Left lung (tissue), 8 donors: Measurements from ENCODE around the gene DEAF1. TPM values are rescaled to one million over a fixed set of nuclear protein-coding genes. Genes with fewer than 3 reads are reported as not detected.

Experiments
- polyA plus RNA-seq, 6 donors: library from polyadenylated mRNA; unstranded; fragments of 120-200 nt; gene quantifications; one replicate each; pipeline ENCODE4 v1.2.1, GENCODE V29; 2013; ENCODE audit not compliant: insufficient read length in 6 of 6
- total RNA-seq, 2 donors: library from RNA; stranded (reverse); fragmentation: NEBNext Ultra II Directional; extraction: Animal tissue kit (Norgen Biotek cat#: 25700); gene quantifications; one replicate each; pipeline ENCODE4 v1.2.1, GENCODE V29; 2021
- donor health status: DM: no; HTN: yes; CAD: no.
- donor health status: DM: no; HTN: no; CAD: no.

DEAF1 gene
- total and polyA plus RNA-seq, 8 donors, result 28.3 to 52.9 (median 38.4) TPM

Other genes starting within 250 kb of the DEAF1 start
- 10 to 100 TPM; 25.6 to 27.9 TPM for gene PTDSS2, start 244.9 kb downstream of the DEAF1 start, total RNA-seq
- 10 to 100 TPM; 21.5 to 30.3 (median 24.8) TPM for gene PTDSS2, start 244.9 kb downstream of the DEAF1 start, polyA plus RNA-seq
- 100 to 1,000 TPM; 185 to 243 TPM for gene RNH1, start 188.0 kb downstream of the DEAF1 start, total RNA-seq
- 100 to 1,000 TPM in 1 of 6 donors, 10 to 100 TPM in 5; 69.3 to 112 (median 88.3) TPM for gene RNH1, start 188.0 kb downstream of the DEAF1 start, polyA plus RNA-seq
- 10 to 100 TPM; 43.2 to 52.4 TPM for gene HRAS, start 159.6 kb downstream of the DEAF1 start, total RNA-seq
- 10 to 100 TPM; 32.4 to 40.6 (median 37.1) TPM for gene HRAS, start 159.6 kb downstream of the DEAF1 start, polyA plus RNA-seq
- gene LRRC56, start 157.7 kb downstream of the DEAF1 start, total RNA-seq, result 1 to 10 TPM; 1.8 to 3.1 TPM
- gene LRRC56, start 157.7 kb downstream of the DEAF1 start, polyA plus RNA-seq, result 1 to 10 TPM; 2.1 to 4.7 (median 2.9) TPM
- gene LMNTD2, start 134.5 kb downstream of the DEAF1 start, total RNA-seq, result 1 to 10 TPM; 4.1 to 4.5 TPM
- gene LMNTD2, start 134.5 kb downstream of the DEAF1 start, polyA plus RNA-seq, result 1 to 10 TPM; 1.6 to 5.2 (median 2.5) TPM
- gene RASSF7, start 134.3 kb downstream of the DEAF1 start, total RNA-seq, result 10 to 100 TPM; 42.1 to 57.2 TPM
- 10 to 100 TPM; 17.6 to 31.1 (median 26.3) TPM for gene RASSF7, start 134.3 kb downstream of the DEAF1 start, polyA plus RNA-seq
- 10 to 100 TPM; 23.9 to 32.7 TPM for gene PHRF1, start 118.8 kb downstream of the DEAF1 start, total RNA-seq
- gene PHRF1, start 118.8 kb downstream of the DEAF1 start, polyA plus RNA-seq, result 10 to 100 TPM; 18.6 to 29.5 (median 23.5) TPM
- gene IRF7, start 79.3 kb downstream of the DEAF1 start, total RNA-seq, result 10 to 100 TPM; 38.8 to 50.4 TPM
- 10 to 100 TPM in 5 of 6 donors, 1 to 10 TPM in 1; 9.8 to 14.7 (median 12.8) TPM for gene IRF7, start 79.3 kb downstream of the DEAF1 start, polyA plus RNA-seq
- not detected for gene CDHR5, start 70.3 kb downstream of the DEAF1 start, total RNA-seq
- under 1 TPM; 0.46 to 0.77 (median 0.69) TPM for gene CDHR5, start 70.3 kb downstream of the DEAF1 start, polyA plus RNA-seq
- gene SCT, start 68.0 kb downstream of the DEAF1 start, total RNA-seq, result not detected
- gene SCT, start 68.0 kb downstream of the DEAF1 start, polyA plus RNA-seq, result 1 to 10 TPM; 1.6 to 3.0 (median 2.5) TPM
- gene DRD4, start 58.0 kb downstream of the DEAF1 start, total RNA-seq, result under 1 TPM; 0.29 to 0.52 TPM
- 1 to 10 TPM in 2 of 6 donors, under 1 TPM in 4; 0.51 to 1.0 (median 0.82) TPM for gene DRD4, start 58.0 kb downstream of the DEAF1 start, polyA plus RNA-seq
- gene TMEM80, start 594 bp upstream of the DEAF1 start, total RNA-seq, result 10 to 100 TPM; 23.6 to 25.2 TPM
- gene TMEM80, start 594 bp upstream of the DEAF1 start, polyA plus RNA-seq, result 10 to 100 TPM; 26.9 to 34.5 (median 31.9) TPM
- 100 to 1,000 TPM; 114 to 190 TPM for gene EPS8L2, start 11.0 kb upstream of the DEAF1 start, total RNA-seq
- gene EPS8L2, start 11.0 kb upstream of the DEAF1 start, polyA plus RNA-seq, result 10 to 100 TPM; 52.5 to 92.2 (median 76.8) TPM
- 100 to 1,000 TPM; 206 to 322 TPM for gene TALDO1, start 52.2 kb upstream of the DEAF1 start, total RNA-seq
- 100 to 1,000 TPM; 100 to 124 (median 115) TPM for gene TALDO1, start 52.2 kb upstream of the DEAF1 start, polyA plus RNA-seq
- 10 to 100 TPM; 57.9 to 63.7 TPM for gene GATD1, start 82.3 kb upstream of the DEAF1 start, total RNA-seq
- gene GATD1, start 82.3 kb upstream of the DEAF1 start, polyA plus RNA-seq, result 10 to 100 TPM; 51.7 to 87.1 (median 67.1) TPM
- gene CEND1, start 94.9 kb upstream of the DEAF1 start, total RNA-seq, result under 1 TPM in 1 of 2 donors, not detected in 1; 0.47 TPM
- under 1 TPM; 0.11 to 0.42 (median 0.33) TPM for gene CEND1, start 94.9 kb upstream of the DEAF1 start, polyA plus RNA-seq
- gene SLC25A22, start 103.1 kb upstream of the DEAF1 start, total RNA-seq, result 10 to 100 TPM; 28.9 to 29.4 TPM
- 10 to 100 TPM; 12.5 to 23.9 (median 15.1) TPM for gene SLC25A22, start 103.1 kb upstream of the DEAF1 start, polyA plus RNA-seq
- 10 to 100 TPM; 13.8 to 18.6 TPM for gene PIDD1, start 110.0 kb upstream of the DEAF1 start, total RNA-seq
- 10 to 100 TPM in 5 of 6 donors, 1 to 10 TPM in 1; 9.7 to 13.7 (median 12.1) TPM for gene PIDD1, start 110.0 kb upstream of the DEAF1 start, polyA plus RNA-seq
- 1,000 to 10,000 TPM; 1,620 to 1,802 TPM for gene RPLP2, start 114.7 kb upstream of the DEAF1 start, total RNA-seq
- gene RPLP2, start 114.7 kb upstream of the DEAF1 start, polyA plus RNA-seq, result 1,000 to 10,000 TPM; 1,154 to 1,526 (median 1,296) TPM
- gene PNPLA2, start 123.7 kb upstream of the DEAF1 start, total RNA-seq, result 100 to 1,000 TPM in 1 of 2 donors, 10 to 100 TPM in 1; 96.3 to 128 TPM
- gene PNPLA2, start 123.7 kb upstream of the DEAF1 start, polyA plus RNA-seq, result 10 to 100 TPM; 29.9 to 49.0 (median 39.8) TPM
- 10 to 100 TPM; 22.6 to 32.1 TPM for gene CRACR2B, start 132.7 kb upstream of the DEAF1 start, total RNA-seq
- gene CRACR2B, start 132.7 kb upstream of the DEAF1 start, polyA plus RNA-seq, result 10 to 100 TPM; 14.2 to 26.0 (median 19.9) TPM
- gene CD151, start 137.7 kb upstream of the DEAF1 start, total RNA-seq, result 100 to 1,000 TPM; 501 to 815 TPM
- gene CD151, start 137.7 kb upstream of the DEAF1 start, polyA plus RNA-seq, result 100 to 1,000 TPM; 122 to 182 (median 145) TPM
- 100 to 1,000 TPM; 140 to 227 TPM for gene POLR2L, start 147.3 kb upstream of the DEAF1 start, total RNA-seq
- 100 to 1,000 TPM in 3 of 6 donors, 10 to 100 TPM in 3; 65.2 to 121 (median 97.7) TPM for gene POLR2L, start 147.3 kb upstream of the DEAF1 start, polyA plus RNA-seq
- gene TSPAN4, start 147.6 kb upstream of the DEAF1 start, total RNA-seq, result 100 to 1,000 TPM; 129 to 132 TPM
- 10 to 100 TPM; 46.9 to 75.3 (median 73.2) TPM for gene TSPAN4, start 147.6 kb upstream of the DEAF1 start, polyA plus RNA-seq
- 10 to 100 TPM; 92.7 to 94.2 TPM for gene CHID1, start 215.6 kb upstream of the DEAF1 start, total RNA-seq
- gene CHID1, start 215.6 kb upstream of the DEAF1 start, polyA plus RNA-seq, result 10 to 100 TPM; 81.4 to 95.7 (median 93.7) TPM
- gene AP2A2, start 230.6 kb upstream of the DEAF1 start, total RNA-seq, result 10 to 100 TPM; 97.1 to 98.4 TPM
- 10 to 100 TPM; 77.0 to 91.2 (median 81.4) TPM for gene AP2A2, start 230.6 kb upstream of the DEAF1 start, polyA plus RNA-seq